ENCODE measurements around the gene PHC2.

The PHC2 gene

DNA sequence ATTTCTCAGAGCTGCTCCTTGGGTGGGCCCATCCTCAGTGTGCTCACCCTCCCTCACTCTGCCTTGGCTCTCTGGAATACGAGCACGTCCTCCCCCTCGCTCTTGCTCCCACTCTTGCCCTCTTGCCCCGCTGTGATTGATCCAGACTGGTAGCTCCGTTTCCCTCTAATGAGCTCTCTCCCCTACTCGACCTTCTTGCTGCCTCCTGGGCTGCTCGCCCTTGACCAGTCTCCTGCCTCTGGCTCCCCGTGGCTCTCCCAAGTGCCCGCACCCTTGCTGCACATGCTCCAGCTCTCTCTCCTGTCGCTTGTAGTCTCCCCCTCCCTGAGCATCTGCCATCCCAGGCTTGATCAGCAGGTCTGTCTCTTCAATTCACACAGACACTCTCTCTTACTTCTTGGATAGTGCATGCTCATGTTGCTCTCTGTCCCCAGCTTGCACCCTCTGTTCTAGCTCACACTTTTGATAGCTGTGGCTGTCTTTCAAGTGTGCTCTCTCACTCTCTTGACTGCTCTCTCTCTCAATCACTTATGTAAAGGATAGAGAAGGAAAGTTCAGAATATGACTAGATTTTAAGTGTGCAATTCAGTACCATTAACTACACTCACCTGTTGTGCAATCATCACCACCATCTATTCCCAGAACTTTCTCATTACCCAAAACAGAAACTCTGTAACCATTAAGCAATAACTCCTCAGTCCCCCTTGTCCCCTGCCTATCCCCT is 51.1 kb downstream of the PHC2 start:
- H3K27me3 Mint-ChIP-seq (ENCODE audit: low read depth): peaks cover 44% of the 10 kb centered on the region
- H3K4me3 Mint-ChIP-seq: no peak overlapping the region
- no peaks in the 10 kb centered on the region for H3K9me3 Mint-ChIP-seq
- peaks cover 14% of the 10 kb centered on the region for H3K4me1 Mint-ChIP-seq (ENCODE audit: low read depth)
- H3K27ac Mint-ChIP-seq: peak overlapping the region; percentile 6
- no peaks in the 10 kb centered on the region for H3K36me3 Mint-ChIP-seq (ENCODE audit: low read depth)

DNA sequence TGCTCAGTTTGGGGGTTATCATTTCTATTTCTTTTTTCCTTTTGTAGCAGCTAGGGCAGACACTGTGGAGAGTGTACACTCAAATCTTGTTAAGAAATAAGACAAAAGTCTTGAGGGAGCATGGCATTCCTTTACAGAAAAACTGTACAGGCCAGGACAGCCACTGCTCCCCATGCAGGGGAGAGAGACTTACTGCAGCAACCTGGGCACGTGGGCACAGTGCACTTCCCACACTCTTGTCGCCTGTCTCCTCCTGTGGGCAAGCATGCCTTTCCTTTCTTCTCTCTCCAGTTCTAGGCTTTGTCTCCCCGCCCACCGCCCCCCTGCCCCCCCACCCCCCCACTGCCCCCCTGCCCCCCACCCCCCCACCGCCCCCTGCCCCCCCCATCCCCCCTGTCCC is 51.9 kb downstream of the PHC2 start:
- Mint-ChIP-seq H3K36me3 (ENCODE audit: low read depth) (no peaks in the 10 kb centered on the region), H3K9me3 (no peaks in the 10 kb centered on the region), H3K27me3 (ENCODE audit: low read depth) (peaks cover 39% of the 10 kb centered on the region), H3K27ac (no peak overlapping the region), H3K4me3 (no peak overlapping the region), H3K4me1 (ENCODE audit: low read depth) (peaks cover 14% of the 10 kb centered on the region)

DNA sequence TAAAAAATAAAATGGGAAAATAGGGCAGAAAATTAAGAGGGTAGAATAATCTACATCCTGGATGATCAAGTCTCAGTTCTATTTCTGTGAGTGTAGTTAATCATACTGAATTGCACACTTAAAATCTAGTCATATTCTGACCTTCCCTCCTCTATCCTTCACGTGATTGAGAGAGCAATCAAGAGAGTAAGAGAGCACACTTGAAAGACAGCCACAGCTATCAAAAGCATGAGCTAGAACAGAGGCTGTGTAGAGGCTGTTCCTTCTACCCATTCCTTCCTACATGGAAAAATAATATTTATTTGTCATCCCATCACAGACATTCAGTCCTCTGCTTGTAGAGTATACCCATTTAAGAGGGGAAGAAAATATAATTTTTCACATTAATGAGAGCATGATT is 52.4 kb downstream of the PHC2 start:
- Mint-ChIP-seq H3K27me3 (ENCODE audit: low read depth) (peaks cover 39% of the 10 kb centered on the region), H3K9me3 (no peaks in the 10 kb centered on the region), H3K27ac (no peak overlapping the region), H3K36me3 (ENCODE audit: low read depth) (no peaks in the 10 kb centered on the region), H3K4me3 (no peak overlapping the region), H3K4me1 (ENCODE audit: low read depth) (peaks cover 14% of the 10 kb centered on the region)

DNA sequence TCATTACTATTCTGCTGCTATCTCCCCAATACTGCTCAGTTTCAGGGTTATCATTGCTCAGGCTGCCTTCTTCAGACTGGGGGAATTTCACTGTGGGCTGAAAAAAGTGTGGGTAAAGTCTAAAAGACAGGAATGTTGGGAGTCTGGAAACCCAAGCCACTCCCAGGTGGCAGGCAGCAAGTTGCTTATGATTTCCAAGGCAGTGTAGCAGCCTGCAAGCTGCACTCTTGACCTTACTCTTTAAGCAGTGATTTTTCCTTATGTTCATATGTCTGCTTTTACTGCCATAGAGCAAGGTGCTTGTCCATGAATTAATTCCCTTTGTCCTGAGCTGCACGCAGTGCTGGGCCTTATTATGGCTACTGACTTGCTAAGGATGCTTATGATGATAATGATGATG is 53.1 kb downstream of the PHC2 start:
- Mint-ChIP-seq H3K9me3 (no peaks in the 10 kb centered on the region), H3K27me3 (ENCODE audit: low read depth) (peaks cover 35% of the 10 kb centered on the region), H3K27ac (no peak overlapping the region), H3K4me3 (no peak overlapping the region), H3K4me1 (ENCODE audit: low read depth) (peaks cover 14% of the 10 kb centered on the region), H3K36me3 (ENCODE audit: low read depth) (no peaks in the 10 kb centered on the region)

DNA sequence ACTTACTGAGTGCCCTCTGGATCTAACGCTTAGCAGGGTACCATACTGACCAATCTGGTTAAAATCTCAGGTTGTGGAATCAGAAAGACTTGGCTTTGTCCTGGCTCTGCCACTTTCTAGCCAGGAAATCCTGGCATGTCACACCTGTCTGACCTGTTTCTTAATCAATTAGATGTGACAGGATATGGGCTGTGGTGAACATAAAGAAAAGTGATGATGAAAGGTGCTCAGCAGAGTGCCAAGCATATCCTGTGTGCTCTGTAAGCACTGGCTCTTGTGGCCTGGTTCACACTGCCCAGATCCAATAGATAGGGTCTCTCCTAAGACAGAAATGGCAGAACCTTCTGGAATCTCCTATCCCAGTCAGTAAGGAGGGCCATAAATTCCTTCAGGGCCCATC is 53.9 kb downstream of the PHC2 start:
- Mint-ChIP-seq H3K27me3 (ENCODE audit: low read depth) (peaks cover 29% of the 10 kb centered on the region), H3K27ac (no peak overlapping the region), H3K9me3 (no peaks in the 10 kb centered on the region), H3K36me3 (ENCODE audit: low read depth) (no peaks in the 10 kb centered on the region), H3K4me1 (ENCODE audit: low read depth) (peaks cover 14% of the 10 kb centered on the region), H3K4me3 (no peak overlapping the region)

DNA sequence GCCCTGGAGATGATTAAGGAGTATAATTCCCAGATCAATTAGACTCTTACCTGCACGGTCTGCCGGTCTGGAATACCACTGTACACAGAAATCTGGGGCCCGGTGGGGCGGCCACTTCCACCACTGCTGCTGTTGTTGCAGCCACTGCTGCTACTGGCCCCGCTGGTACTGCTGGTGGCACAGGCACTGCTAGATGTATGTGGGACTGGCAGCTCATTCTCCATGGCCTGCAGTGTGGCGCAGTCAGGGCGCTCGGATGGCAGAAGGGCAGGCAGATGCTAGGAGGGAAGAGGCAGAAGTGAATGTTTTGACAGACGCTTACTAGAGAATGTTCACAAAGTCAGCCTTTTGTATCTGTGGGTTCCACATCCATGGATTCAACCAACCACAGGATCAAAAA is 55.6 kb downstream of the PHC2 start:
- no peaks in the 10 kb centered on the region for H3K36me3 Mint-ChIP-seq (ENCODE audit: low read depth)
- H3K4me3 Mint-ChIP-seq: no peak overlapping the region
- H3K27ac Mint-ChIP-seq: no peak overlapping the region
- no peaks in the 10 kb centered on the region for H3K9me3 Mint-ChIP-seq
- peaks cover 21% of the 10 kb centered on the region for H3K27me3 Mint-ChIP-seq (ENCODE audit: low read depth)
- peaks cover 7% of the 10 kb centered on the region for H3K4me1 Mint-ChIP-seq (ENCODE audit: low read depth)

DNA sequence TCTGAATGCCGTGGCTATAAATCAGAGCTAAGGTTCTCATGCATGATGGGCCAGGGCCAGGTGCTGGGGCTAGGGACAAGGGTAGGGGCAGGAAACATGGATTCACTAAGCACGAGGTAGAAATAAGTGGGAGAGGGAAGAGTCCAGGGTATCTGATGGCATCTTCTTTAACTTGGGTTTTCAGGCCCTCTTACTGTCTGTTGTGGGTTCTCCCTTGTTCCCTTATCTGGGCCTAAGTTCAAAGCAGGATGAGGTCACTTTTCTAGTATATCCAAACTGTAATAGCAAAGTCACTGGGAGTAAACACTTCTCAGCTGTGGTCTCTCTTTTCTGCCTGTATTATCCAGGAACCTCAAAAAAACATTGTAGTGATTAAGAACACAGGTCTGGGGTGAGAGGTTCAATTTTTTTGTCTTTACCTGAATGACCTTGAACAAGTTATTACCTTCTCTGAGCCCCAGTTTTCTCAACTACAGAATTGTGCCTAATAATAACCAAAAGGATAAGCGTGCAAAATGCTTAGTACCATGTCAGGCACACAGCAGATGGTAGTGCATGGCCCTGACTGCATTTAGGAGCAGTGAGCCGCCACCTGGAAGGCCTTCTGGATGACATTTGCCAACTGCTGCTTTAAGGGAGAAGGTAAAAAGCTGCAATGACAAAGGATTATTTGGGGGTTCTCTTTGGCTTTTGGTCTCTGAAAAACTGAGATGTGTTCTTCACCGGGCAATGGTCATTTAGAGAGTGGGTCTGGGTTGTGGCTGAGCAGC is 56.4 kb downstream of the PHC2 start:
- H3K27ac Mint-ChIP-seq: no peak overlapping the region

DNA sequence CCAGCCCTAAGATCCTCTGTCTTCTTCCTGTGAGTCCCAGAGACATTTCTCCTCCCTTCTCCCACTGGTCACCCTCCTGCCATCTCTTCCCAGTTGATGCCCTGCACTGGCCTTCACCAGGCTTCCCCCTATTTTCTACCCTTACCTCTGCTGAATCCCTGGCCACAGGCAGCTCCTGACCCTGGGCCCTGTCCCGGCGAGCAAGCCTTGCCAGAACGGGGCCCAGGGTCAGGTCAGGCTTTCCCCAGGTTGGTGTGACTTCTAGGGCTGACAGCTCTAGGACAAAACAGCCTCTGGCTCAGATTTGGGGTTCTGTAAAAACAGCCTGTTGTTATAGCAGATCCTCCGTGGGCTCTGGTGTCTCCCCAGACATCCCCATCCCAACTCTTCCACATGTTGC is 57.3 kb downstream of the PHC2 start:
- H3K27ac Mint-ChIP-seq: no peak overlapping the region
- H3K27me3 Mint-ChIP-seq (ENCODE audit: low read depth): peaks cover 10% of the 10 kb centered on the region

More for the DNA sequence above, 56.4 kb downstream of the PHC2 start:
- Mint-ChIP-seq H3K9me3 (no peaks in the 10 kb centered on the region), H3K36me3 (ENCODE audit: low read depth) (no peaks in the 10 kb centered on the region), H3K4me3 (no peak overlapping the region), H3K4me1 (ENCODE audit: low read depth) (no peaks in the 10 kb centered on the region), H3K27me3 (ENCODE audit: low read depth) (peaks cover 13% of the 10 kb centered on the region)

DNA sequence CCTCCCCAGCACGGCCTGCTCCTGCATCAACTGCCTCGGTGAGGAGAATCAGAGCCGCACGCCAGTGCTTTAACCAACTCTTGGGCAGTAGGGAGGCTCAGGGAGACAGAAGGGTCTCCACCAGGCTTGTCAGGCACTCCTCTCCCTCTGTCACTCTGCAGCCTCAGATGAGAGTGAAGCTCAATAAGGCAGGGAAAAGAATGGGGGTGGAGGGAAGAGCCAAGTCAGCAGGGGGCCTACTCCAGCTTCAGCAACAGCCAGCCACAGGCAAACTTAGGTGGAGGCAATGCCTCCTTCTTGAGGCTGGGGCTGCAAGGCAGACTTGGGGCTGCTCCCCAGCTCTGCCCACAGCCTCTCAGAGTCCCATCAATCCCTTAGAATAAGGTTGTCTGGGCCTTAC is 58.2 kb downstream of the PHC2 start:
- Mint-ChIP-seq H3K27me3 (ENCODE audit: low read depth) (peaks cover 4% of the 10 kb centered on the region), H3K36me3 (ENCODE audit: low read depth) (no peaks in the 10 kb centered on the region), H3K27ac (no peak overlapping the region), H3K4me1 (ENCODE audit: low read depth) (no peaks in the 10 kb centered on the region), H3K9me3 (no peaks in the 10 kb centered on the region), H3K4me3 (no peak overlapping the region)

More for the DNA sequence above, 57.3 kb downstream of the PHC2 start:
- H3K4me3 Mint-ChIP-seq: no peak overlapping the region
- H3K4me1 Mint-ChIP-seq (ENCODE audit: low read depth): no peaks in the 10 kb centered on the region
- no peaks in the 10 kb centered on the region for H3K36me3 Mint-ChIP-seq (ENCODE audit: low read depth)
- H3K9me3 Mint-ChIP-seq: no peaks in the 10 kb centered on the region

DNA sequence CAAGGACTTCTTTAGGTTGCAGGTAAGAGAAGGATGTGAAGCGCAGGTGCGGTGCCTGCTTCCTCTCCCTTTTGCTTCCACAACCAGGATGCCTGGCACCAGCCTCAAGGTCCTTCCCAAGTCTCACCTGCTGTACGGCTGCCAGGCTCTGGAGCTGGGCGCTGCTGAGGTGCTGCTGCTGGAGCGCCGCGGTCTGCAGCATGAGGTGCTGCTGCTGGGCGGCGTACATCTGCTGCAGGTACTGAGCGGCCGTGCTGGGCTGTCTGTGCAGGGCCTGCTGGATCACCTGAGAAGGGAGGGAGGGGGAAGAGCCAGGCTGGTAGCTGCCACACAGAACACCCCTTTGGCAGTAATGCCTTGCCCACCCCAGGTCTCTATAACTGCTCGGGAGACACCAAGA is 58.7 kb downstream of the PHC2 start:
- no peak overlapping the region for H3K27ac Mint-ChIP-seq
- peaks cover 4% of the 10 kb centered on the region for H3K27me3 Mint-ChIP-seq (ENCODE audit: low read depth)

DNA sequence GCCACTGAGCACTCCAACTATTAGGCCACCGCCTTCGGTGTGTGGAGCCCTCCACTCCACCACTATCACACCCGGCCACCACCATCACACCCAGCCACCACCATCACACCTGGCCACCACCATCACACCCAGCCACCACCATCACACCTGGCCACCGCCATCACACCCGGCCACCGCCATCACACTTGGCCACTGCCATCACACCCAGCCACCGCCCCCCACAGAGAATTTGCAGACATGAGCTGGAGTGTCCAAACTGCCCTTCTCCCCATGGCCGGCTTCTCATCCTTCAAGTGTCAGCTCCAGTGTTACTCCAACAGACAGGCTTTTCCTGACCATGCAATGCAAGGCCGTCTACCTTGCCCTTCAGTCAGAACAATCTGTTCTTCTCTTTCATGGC is 59.6 kb downstream of the PHC2 start:
- no peak overlapping the region for H3K4me3 Mint-ChIP-seq

More for the DNA sequence above, 58.7 kb downstream of the PHC2 start:
- Mint-ChIP-seq H3K4me1 (ENCODE audit: low read depth) (no peaks in the 10 kb centered on the region), H3K9me3 (no peaks in the 10 kb centered on the region), H3K4me3 (no peak overlapping the region), H3K36me3 (ENCODE audit: low read depth) (no peaks in the 10 kb centered on the region)

DNA sequence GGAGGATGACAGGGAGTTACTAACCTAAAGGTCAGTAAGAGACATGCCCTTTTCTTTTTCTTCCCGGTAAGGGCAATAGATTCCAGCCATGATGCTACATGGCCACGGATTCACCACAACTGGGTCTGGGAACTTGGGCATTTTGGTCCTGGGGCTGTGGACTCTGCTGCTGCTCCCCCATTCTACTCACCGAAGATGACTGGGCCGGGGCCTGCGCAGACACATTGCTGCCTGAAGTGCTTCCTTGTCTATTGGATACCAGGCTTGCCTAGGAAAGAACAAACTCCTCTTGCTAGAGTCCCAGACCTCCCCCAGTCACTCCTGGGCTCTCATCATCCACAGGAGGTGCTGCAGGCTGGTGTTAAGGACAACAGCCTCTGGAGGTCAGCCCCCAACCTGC is 60.1 kb downstream of the PHC2 start:
- Mint-ChIP-seq H3K9me3 (no peaks in the 10 kb centered on the region), H3K4me3 (no peak overlapping the region), H3K4me1 (ENCODE audit: low read depth) (no peaks in the 10 kb centered on the region), H3K36me3 (ENCODE audit: low read depth) (no peaks in the 10 kb centered on the region), H3K27me3 (ENCODE audit: low read depth) (peaks cover 4% of the 10 kb centered on the region), H3K27ac (no peak overlapping the region)

More for the DNA sequence above, 59.6 kb downstream of the PHC2 start:
- no peak overlapping the region for H3K27ac Mint-ChIP-seq
- peaks cover 4% of the 10 kb centered on the region for H3K27me3 Mint-ChIP-seq (ENCODE audit: low read depth)
- H3K4me1 Mint-ChIP-seq (ENCODE audit: low read depth): no peaks in the 10 kb centered on the region
- no peaks in the 10 kb centered on the region for H3K36me3 Mint-ChIP-seq (ENCODE audit: low read depth)
- H3K9me3 Mint-ChIP-seq: no peaks in the 10 kb centered on the region

DNA sequence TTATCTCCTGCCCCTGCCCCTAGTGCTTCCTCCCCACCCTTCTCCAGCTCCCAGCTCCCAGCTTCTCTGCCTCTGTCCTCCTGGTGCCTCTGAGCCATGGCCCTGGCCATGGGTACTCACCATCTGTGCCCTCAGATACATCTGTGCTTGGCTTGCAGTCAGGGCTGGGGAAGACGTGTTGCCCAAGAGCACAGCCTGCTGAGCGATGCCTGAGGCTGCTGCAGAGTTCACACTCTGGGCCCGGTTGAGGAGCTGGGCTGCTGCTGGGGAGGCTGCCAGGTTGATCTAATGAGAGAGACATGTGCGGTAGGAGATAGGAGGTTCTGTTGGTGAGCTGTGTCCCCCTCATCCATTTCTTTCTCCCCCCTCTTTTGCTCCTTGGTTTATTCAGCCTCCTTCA is 60.6 kb downstream of the PHC2 start:
- Mint-ChIP-seq H3K9me3 (no peaks in the 10 kb centered on the region), H3K27ac (no peak overlapping the region), H3K36me3 (ENCODE audit: low read depth) (no peaks in the 10 kb centered on the region), H3K4me1 (ENCODE audit: low read depth) (no peaks in the 10 kb centered on the region), H3K27me3 (ENCODE audit: low read depth) (peaks cover 4% of the 10 kb centered on the region), H3K4me3 (no peak overlapping the region)

DNA sequence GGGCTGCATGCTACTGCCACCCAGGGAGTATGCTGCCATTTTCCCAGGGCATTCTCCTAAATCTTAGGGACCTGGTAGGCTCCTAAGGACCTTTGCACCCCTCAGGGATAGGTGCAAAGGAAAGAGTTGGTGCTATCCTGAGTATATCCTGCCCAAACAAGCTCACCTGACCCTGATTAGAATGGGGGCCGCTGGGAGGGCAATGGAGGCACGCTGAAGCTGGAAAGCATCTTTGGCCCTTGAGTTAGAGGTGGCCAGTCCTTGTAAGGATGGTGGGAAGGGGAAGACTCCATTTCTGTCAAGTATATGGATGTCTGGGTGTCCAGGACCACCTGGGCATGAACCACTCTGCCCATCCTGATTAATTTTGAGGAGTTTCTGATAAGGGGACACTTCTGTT is 61.1 kb downstream of the PHC2 start:
- Mint-ChIP-seq H3K27ac (no peak overlapping the region), H3K4me3 (no peak overlapping the region), H3K4me1 (ENCODE audit: low read depth) (no peaks in the 10 kb centered on the region), H3K9me3 (no peaks in the 10 kb centered on the region), H3K27me3 (ENCODE audit: low read depth) (peaks cover 4% of the 10 kb centered on the region), H3K36me3 (ENCODE audit: low read depth) (no peaks in the 10 kb centered on the region)

DNA sequence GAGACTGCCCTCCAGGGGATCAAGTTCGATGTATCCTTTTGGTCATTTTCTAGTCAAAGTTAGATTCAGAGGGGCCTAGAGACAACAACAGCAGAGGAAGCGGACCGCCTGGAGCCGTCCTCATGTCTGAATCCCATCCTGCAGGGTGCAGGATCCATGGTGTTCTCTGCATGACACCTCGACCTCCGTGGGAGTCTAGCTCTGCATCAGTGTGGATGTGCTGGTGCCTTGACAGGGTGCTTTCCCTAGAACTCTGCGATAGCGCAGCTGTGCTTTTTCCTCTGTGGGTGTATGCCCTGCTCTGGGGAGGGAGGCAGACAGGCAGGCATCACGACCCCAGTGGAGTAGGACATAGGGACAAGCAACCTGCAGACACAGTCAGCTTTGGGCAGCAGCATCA is 61.8 kb downstream of the PHC2 start:
- H3K36me3 Mint-ChIP-seq (ENCODE audit: low read depth): no peaks in the 10 kb centered on the region
- H3K9me3 Mint-ChIP-seq: no peaks in the 10 kb centered on the region
- peaks cover 4% of the 10 kb centered on the region for H3K27me3 Mint-ChIP-seq (ENCODE audit: low read depth)
- no peak overlapping the region for H3K4me3 Mint-ChIP-seq
- no peak overlapping the region for H3K27ac Mint-ChIP-seq
- H3K4me1 Mint-ChIP-seq (ENCODE audit: low read depth): no peaks in the 10 kb centered on the region
